ENCODE measurements around the gene KLHDC3.

DNA sequence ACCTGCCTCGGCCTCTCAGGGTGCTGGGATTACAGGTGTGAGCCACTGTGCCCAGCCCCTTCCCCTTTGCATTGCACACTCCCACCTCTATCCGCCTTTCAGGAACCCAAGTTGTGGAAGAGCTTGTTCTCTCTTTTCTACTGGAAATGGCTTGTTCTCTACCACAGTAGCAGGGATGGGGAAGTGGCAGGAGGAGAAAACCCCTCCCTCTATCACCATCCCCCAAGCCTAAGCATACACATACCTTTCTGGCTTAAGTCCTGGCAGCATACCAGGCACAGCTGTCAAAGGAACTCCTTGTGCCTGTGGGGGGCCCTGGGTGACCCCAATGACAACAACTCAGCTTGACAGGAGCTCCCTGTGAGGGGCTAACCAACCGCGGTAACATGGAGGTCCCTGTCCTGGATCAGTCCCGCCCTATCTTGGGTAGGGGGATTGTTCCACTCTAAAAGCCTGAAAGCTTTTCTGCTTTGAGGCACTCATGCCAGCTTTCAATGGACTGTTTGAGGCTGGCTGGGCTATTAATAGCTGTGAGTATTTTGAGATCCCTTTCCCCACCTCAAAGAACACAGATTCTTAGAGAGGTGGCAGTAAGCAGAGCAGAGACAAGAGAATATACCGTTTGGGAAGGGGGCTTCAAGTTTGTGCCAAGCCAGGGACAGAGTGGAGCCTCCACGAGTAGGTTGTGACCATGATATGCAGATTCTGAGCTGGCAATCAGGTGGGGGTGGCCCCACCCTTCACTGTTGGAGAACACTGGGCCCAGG lies 2.3 kb downstream of the KLHDC3 start:
- TF ChIP-seq, protein P1, sequence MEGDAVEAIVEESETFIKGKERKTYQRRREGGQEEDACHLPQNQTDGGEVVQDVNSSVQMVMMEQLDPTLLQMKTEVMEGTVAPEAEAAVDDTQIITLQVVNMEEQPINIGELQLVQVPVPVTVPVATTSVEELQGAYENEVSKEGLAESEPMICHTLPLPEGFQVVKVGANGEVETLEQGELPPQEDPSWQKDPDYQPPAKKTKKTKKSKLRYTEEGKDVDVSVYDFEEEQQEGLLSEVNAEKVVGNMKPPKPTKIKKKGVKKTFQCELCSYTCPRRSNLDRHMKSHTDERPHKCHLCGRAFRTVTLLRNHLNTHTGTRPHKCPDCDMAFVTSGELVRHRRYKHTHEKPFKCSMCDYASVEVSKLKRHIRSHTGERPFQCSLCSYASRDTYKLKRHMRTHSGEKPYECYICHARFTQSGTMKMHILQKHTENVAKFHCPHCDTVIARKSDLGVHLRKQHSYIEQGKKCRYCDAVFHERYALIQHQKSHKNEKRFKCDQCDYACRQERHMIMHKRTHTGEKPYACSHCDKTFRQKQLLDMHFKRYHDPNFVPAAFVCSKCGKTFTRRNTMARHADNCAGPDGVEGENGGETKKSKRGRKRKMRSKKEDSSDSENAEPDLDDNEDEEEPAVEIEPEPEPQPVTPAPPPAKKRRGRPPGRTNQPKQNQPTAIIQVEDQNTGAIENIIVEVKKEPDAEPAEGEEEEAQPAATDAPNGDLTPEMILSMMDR (conservative IDR thresholded peaks at IDR 0.05 in 1 of 2, IDR thresholded peaks at IDR 0.05 in 1 of 2; ENCODE audit: low read depth in 1 of 2, low read length in 2 of 2): no peak
- TF ChIP-seq EZH2 (IDR thresholded peaks at IDR 0.05; ENCODE audit: low read length, missing control alignments): no peak
